GM19467 (cell line): ENCODE results near the gene SORBS1.

Experiments
- ATAC-seq: cut with Tn5 transposase; IDR thresholded peaks from one replicate; pipeline ENCODE4 v1.9.1; 2021; ENCODE audit warnings: mild to moderate bottlenecking, moderate library complexity; ENCODE audit not compliant: unreplicated experiment

Gene SORBS1

GRCh38 chr10:95394161-95394880, 166.8 kb downstream of the SORBS1 start:
- no peak for ATAC-seq

GRCh38 chr10:95392681-95393164, 168.4 kb downstream of the SORBS1 start:
- ATAC-seq, result no peak

GRCh38 chr10:95392217-95392584, 169.0 kb downstream of the SORBS1 start:
- ATAC-seq, result no peak

- ATAC-seq, result no peak
Measured at GRCh38 chr10:95391581-95392216, 169.5 kb downstream of the SORBS1 start.

GRCh38 chr10:95391164-95391563, 170.0 kb downstream of the SORBS1 start:
- no peak for ATAC-seq

- no peak for ATAC-seq
Measured at GRCh38 chr10:95389982-95390381, 171.2 kb downstream of the SORBS1 start.

- no peak for ATAC-seq
Measured at GRCh38 chr10:95389176-95389575, 172.0 kb downstream of the SORBS1 start.

GRCh38 chr10:95388539-95388938, 172.6 kb downstream of the SORBS1 start:
- no peak for ATAC-seq

GRCh38 chr10:95388109-95388471, 173.1 kb downstream of the SORBS1 start:
- no peak for ATAC-seq

GRCh38 chr10:95384011-95384704, 177.0 kb downstream of the SORBS1 start:
- ATAC-seq, result no peak

- ATAC-seq, result no peak
Measured at GRCh38 chr10:95382596-95382995, 178.6 kb downstream of the SORBS1 start.

- ATAC-seq, result no peak
Measured at GRCh38 chr10:95382174-95382573, 179.0 kb downstream of the SORBS1 start.

- ATAC-seq, result no peak
Measured at GRCh38 chr10:95377950-95378349, 183.2 kb downstream of the SORBS1 start.

- ATAC-seq, result no peak
Measured at GRCh38 chr10:95375418-95375817, 185.8 kb downstream of the SORBS1 start.

GRCh38 chr10:95374597-95375209, 186.5 kb downstream of the SORBS1 start:
- peak; percentile 76 for ATAC-seq

GRCh38 chr10:95373660-95374059, 187.5 kb downstream of the SORBS1 start:
- ATAC-seq, result no peak

- no peak for ATAC-seq
Measured at GRCh38 chr10:95364342-95364741, 196.8 kb downstream of the SORBS1 start.

- no peak for ATAC-seq
Measured at GRCh38 chr10:95363303-95363912, 197.8 kb downstream of the SORBS1 start.

- no peak for ATAC-seq
Measured at GRCh38 chr10:95360122-95360714, 201.0 kb downstream of the SORBS1 start.

GRCh38 chr10:95359466-95359865, 201.7 kb downstream of the SORBS1 start:
- no peak for ATAC-seq
